HepG2 (cell line): ENCODE measurements around the gene MAP3K5. TPM values are rescaled to one million over a fixed set of nuclear protein-coding genes. Genes with fewer than 3 reads are reported as not detected.

Experiments
- ATAC-seq: fragments of 200-7000 bp; cut with Tn5 transposase; 3 replicates; pipeline ENCODE4 v1.9.1; 2020; ENCODE audit warnings: mild to moderate bottlenecking, moderate library complexity
- BruUV-seq: library from RNA; stranded (reverse); fragments of 400-500 nt; replicated peaks from 2 replicates; lab custom pipeline; 2021; lab: Mats Ljungman, UMichigan
- CTCF ChIA-PET: fragments of 300-600 bp; formaldehyde crosslinking; extraction: SDS; loops from one replicate; lab custom pipeline; 2021; ENCODE audit warnings: low total read pairs, inconsistent platforms, low intra/inter-chr PET ratio; lab: Yijun Ruan, JAX
- POLR2A ChIA-PET: fragments of 350-600 bp; sonication (Branson Sonifier 250); formaldehyde crosslinking; loops from one replicate; lab custom pipeline; 2020; ENCODE audit warnings: antibody characterized with exemption, inconsistent platforms; lab: Yijun Ruan, JAX
- DNase-seq: peaks from one replicate; pipeline ENCODE4 v3.0.0-alpha.2; 2015; ENCODE audit warnings: low spot score
- FAIRE-seq: peaks from 3 replicates; lab custom pipeline; 2011; peaks lifted over from hg19 to GRCh38; lab: Jason Lieb, UNC
- H2AFZ ChIP-seq: one replicate; pipeline ENCODE4 v1.6.1; 2011; ENCODE audit warnings: low read length, inconsistent platforms
- H3K27ac ChIP-seq: fragments of 300-600 bp; 3 replicates; pipeline ENCODE4 v1.8.0; 2011; ENCODE audit warnings: mixed run types, mild to moderate bottlenecking, mixed read lengths, low read length, inconsistent platforms; ENCODE audit not compliant: insufficient read depth; ENCODE audit errors: extremely low read length
- H3K27me3 ChIP-seq, 2 experiments: fragments of 200-600 bp in 1 of 2; 2 replicates in 1 of 2; 3 replicates in 1 of 2; pipeline versions ENCODE4 v1.6.0 to v1.8.0; 2011; ENCODE audit warnings: low read length in 2 of 2, mild to moderate bottlenecking in 2 of 2, moderate library complexity in 2 of 2, inconsistent platforms in 1 of 2; ENCODE audit not compliant: insufficient read depth in 2 of 2, control insufficient read depth in 1 of 2
- H3K36me3 ChIP-seq, 2 experiments: fragments of 200-600 bp in 1 of 2; replicated peaks in 1 of 2; 2 replicates in 1 of 2; 3 replicates in 1 of 2; pipeline versions ENCODE4 v1.5.1 to v1.8.0; 2011; ENCODE audit warnings: low read length in 2 of 2, inconsistent platforms in 1 of 2; ENCODE audit not compliant: insufficient read depth in 2 of 2, control insufficient read depth in 1 of 2
- H3K4me1 ChIP-seq: 2 replicates; pipeline ENCODE4 v1.5.1; 2012; ENCODE audit warnings: low read length, inconsistent platforms; ENCODE audit not compliant: insufficient read depth
- H3K4me2 ChIP-seq: 2 replicates; pipeline ENCODE4 v1.6.0; 2011; ENCODE audit warnings: low read depth, low read length, inconsistent platforms
- H3K4me3 ChIP-seq, 3 experiments: fragments of 200-600 bp in 1 of 3; sonication (generic), shearing (Covaris generic) in 1 of 3; replicated peaks in 1 of 3; 2 replicates each; pipeline ENCODE4 v1.5.1; 2011 to 2016; ENCODE audit warnings: low read length in 3 of 3, inconsistent platforms in 2 of 3, low read depth in 2 of 3, mild to moderate bottlenecking in 2 of 3, control low read depth in 1 of 3, mixed read lengths in 1 of 3; ENCODE audit not compliant: insufficient read depth in 1 of 3
- H3K79me2 ChIP-seq: one replicate; pipeline ENCODE4 v1.6.1; 2011; ENCODE audit warnings: low read length, inconsistent platforms; ENCODE audit not compliant: insufficient read depth
- H3K9ac ChIP-seq: 2 replicates; pipeline ENCODE4 v1.6.0; 2011; ENCODE audit warnings: mild to moderate bottlenecking, low read depth, low read length, inconsistent platforms; ENCODE audit not compliant: insufficient read depth
- H3K9me3 ChIP-seq: 2 replicates; pipeline ENCODE4 v1.5.1; 2012; ENCODE audit warnings: mild to moderate bottlenecking, low read length
- H4K20me1 ChIP-seq: 2 replicates; pipeline ENCODE4 v1.6.0; 2011; ENCODE audit warnings: inconsistent platforms, mild to moderate bottlenecking, low read length, moderate library complexity; ENCODE audit not compliant: insufficient read depth
- NFYB ChIP-seq: sonication (generic); formaldehyde crosslinking; IDR thresholded peaks from 2 replicates; pipeline ENCODE4 v1.4.0; 2020; ENCODE audit warnings: missing genetic modification reagents
- NFYC ChIP-seq: IDR thresholded peaks from 2 replicates; pipeline ENCODE4 v1.6.1; 2016; ENCODE audit warnings: missing genetic modification reagents, missing compliant biosample characterization
- PHF8 ChIP-seq: sonication (generic); formaldehyde crosslinking; IDR thresholded peaks from 2 replicates; pipeline ENCODE4 v1.5.0; 2020; ENCODE audit warnings: missing genetic modification reagents
- SAP130 ChIP-seq: IDR thresholded peaks from 2 replicates; pipeline ENCODE4 v1.6.1; 2016; ENCODE audit warnings: low read depth
- SP2 ChIP-seq: sonication (generic); formaldehyde crosslinking; IDR thresholded peaks from 2 replicates; pipeline ENCODE4 v1.5.1; 2020; ENCODE audit warnings: mild to moderate bottlenecking, missing genetic modification reagents
- USF2 ChIP-seq, 2 experiments: sonication (generic) in 1 of 2; formaldehyde crosslinking in 1 of 2; IDR thresholded peaks; 2 replicates each; pipeline versions ENCODE4 v1.5.1 to v1.6.1; 2011 to 2020; ENCODE audit warnings: borderline replicate concordance in 1 of 2, low read depth in 1 of 2, low read length in 1 of 2, mild to moderate bottlenecking in 1 of 2, missing genetic modification reagents in 1 of 2, moderate library complexity in 1 of 2
- ZNF282 ChIP-seq: fragments of 450-650 bp; IDR thresholded peaks from 2 replicates; pipeline ENCODE4 v1.6.1; 2018; ENCODE audit not compliant: partially characterized antibody
- ZNF670 ChIP-seq: sonication (generic); formaldehyde crosslinking; IDR thresholded peaks from 2 replicates; pipeline ENCODE4 v1.8.0; 2022; ENCODE audit warnings: mild to moderate bottlenecking, missing genetic modification reagents, borderline replicate concordance
- WGBS: methylation state at CpG from one replicate; pipeline ENCODE4 v1.1.6; 2017; ENCODE audit warnings: low lambda C conversion rate; 5-methylcytosine and 5-hydroxymethylcytosine counted together
- in situ Hi-C: cut with HindIII; loops from 2 replicates; pipeline ENCODE4 v1.10.0; 2017; ENCODE audit warnings: low pct_unique_long_range_greater_than_20kb; ENCODE audit not compliant: extremely low pct_ligation_motif_present
- intact Hi-C: fragments of 100-400 bp; cut with micrococcal nuclease; formaldehyde crosslinking; loops from one replicate; pipeline ENCODE4 v1.10.0; 2022; ENCODE audit not compliant: unreplicated experiment
- polyA plus RNA-seq, 8 experiments: library from polyadenylated mRNA; depleted of rRNA in 3 of 8; stranded (reverse) in 7 of 8; unstranded in 1 of 8; fragments of >200 nt; fragmentation: Illumina TruSeq in 4 of 8; extraction: Trizol in 4 of 8; gene quantifications; 2 replicates each; pipeline versions ENCODE4 v1.2.1 to v1.2.3, GENCODE V29; 2011 to 2016; ENCODE audit warnings: low read depth in 4 of 8, missing spikeins in 1 of 8, mixed read lengths in 1 of 8; ENCODE audit not compliant: insufficient read depth in 1 of 8
- total RNA-seq, 5 experiments: library from RNA; depleted of rRNA; stranded (reverse); fragments of >200 nt; fragmentation: Illumina TruSeq; extraction: Trizol; gene quantifications; 2 replicates each; pipeline ENCODE4 v1.2.3, GENCODE V29; 2016; ENCODE audit warnings: low read depth in 1 of 5
- TF ChIP-seq, protein P1 (sequence below): sonication (generic); formaldehyde crosslinking; IDR thresholded peaks from 2 replicates; pipeline ENCODE4 v1.5.1; 2020; ENCODE audit warnings: mild to moderate bottlenecking, missing genetic modification reagents, moderate library complexity

The MAP3K5 gene
- total and polyA plus RNA-seq, 2 of the 13 experiments (the other 11 are each of a cell fraction or from before 2014, with no cell fraction given): not detected

GRCh38 chr6:136823128-136823660, 30.9 kb upstream of the MAP3K5 start (continued):
- TF ChIP-seq ZNF670 (CRISPR knock-in tag) (no peak), ZNF282 (no peak)

- Histone ChIP-seq H3K4me2 (peak within 1 kb of the TSS; percentile 36), H3K27me3 (peaks cover 0 to 5% of the 10 kb centered on the region in 2 experiments; a peak in 2 of 5 replicates), H3K9me3 (no peaks in the 10 kb centered on the region), H3K27ac (no peak within 1 kb of the TSS), H4K20me1 (no peaks in the 10 kb centered on the region), H3K4me1 (no peaks in the 10 kb centered on the region), H2AFZ (peak within 1 kb of the TSS; percentile 39), H3K9ac (no peak within 1 kb of the TSS), H3K4me3 (peak within 1 kb of the TSS; percentile 1 to 16 (median 8); a peak in 2 of 6 replicates), H3K36me3 (no peaks in the 10 kb centered on the region), H3K79me2 (no peaks in the 10 kb centered on the region)
- ChIA-PET POLR2A (no interaction called here), CTCF (no interaction called here)
- DNase-seq: peak; percentile 5
- peak; percentile 89 for ATAC-seq
- intact Hi-C loops: no loop called here
- BruUV-seq: no TSS peak
- in situ Hi-C loops: no loop called here
- 46% methylated on average over 33 of the region's 78 CpGs for WGBS
- no peak for FAIRE-seq
- peak; percentile 65 for TF ChIP-seq NFYB
- no peak for TF ChIP-seq USF2 (IDR thresholded peaks at IDR 0.05; ENCODE audit: low read depth, low read length)
- peak; percentile 35; the same call in 1 of the 2 replicates for TF ChIP-seq USF2 (CRISPR knock-in tag; IDR thresholded peaks at IDR 0.05; ENCODE audit: borderline replicate concordance)
- TF ChIP-seq NFYC (CRISPR knock-in tag): peak; percentile 78
- TF ChIP-seq SAP130 (CRISPR knock-in tag): peak; percentile 41; the same call in 1 of the 2 replicates
- TF ChIP-seq SP2 (CRISPR knock-in tag): 0 out of 2 replicates have a peak, but pooled peaks have one; percentile 31
- TF ChIP-seq, protein P1, sequence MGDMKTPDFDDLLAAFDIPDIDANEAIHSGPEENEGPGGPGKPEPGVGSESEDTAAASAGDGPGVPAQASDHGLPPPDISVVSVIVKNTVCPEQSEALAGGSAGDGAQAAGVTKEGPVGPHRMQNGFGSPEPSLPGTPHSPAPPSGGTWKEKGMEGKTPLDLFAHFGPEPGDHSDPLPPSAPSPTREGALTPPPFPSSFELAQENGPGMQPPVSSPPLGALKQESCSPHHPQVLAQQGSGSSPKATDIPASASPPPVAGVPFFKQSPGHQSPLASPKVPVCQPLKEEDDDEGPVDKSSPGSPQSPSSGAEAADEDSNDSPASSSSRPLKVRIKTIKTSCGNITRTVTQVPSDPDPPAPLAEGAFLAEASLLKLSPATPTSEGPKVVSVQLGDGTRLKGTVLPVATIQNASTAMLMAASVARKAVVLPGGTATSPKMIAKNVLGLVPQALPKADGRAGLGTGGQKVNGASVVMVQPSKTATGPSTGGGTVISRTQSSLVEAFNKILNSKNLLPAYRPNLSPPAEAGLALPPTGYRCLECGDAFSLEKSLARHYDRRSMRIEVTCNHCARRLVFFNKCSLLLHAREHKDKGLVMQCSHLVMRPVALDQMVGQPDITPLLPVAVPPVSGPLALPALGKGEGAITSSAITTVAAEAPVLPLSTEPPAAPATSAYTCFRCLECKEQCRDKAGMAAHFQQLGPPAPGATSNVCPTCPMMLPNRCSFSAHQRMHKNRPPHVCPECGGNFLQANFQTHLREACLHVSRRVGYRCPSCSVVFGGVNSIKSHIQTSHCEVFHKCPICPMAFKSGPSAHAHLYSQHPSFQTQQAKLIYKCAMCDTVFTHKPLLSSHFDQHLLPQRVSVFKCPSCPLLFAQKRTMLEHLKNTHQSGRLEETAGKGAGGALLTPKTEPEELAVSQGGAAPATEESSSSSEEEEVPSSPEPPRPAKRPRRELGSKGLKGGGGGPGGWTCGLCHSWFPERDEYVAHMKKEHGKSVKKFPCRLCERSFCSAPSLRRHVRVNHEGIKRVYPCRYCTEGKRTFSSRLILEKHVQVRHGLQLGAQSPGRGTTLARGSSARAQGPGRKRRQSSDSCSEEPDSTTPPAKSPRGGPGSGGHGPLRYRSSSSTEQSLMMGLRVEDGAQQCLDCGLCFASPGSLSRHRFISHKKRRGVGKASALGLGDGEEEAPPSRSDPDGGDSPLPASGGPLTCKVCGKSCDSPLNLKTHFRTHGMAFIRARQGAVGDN (CRISPR knock-in tag): peak; percentile 7; the same call in 1 of the 2 replicates
- peak; percentile 28; the same call in 1 of the 2 replicates for TF ChIP-seq PHF8 (CRISPR knock-in tag)
Observed at GRCh38 chr6:136822376-136823127, 30.3 kb upstream of the MAP3K5 start, which contains the start of gene PEX7. PEX7 (plus strand) TSS chr6:136822592; CDS start chr6:136822666, 74 bp downstream.
